MCF 10A (cell line): ENCODE data around the gene PHB1. TPM values are rescaled to one million over a fixed set of nuclear protein-coding genes. Genes with fewer than 3 reads are reported as not detected.
"Not testable (repeated sequence)": the region's sequence is repeated elsewhere in the genome, so short reads cannot be mapped to it uniquely, and the experiment has no call there.

ENCODE experiments used
- BruUV-seq: library from RNA; stranded (reverse); fragments of 400-500 nt; replicated peaks from 2 replicates; lab custom pipeline; 2021; lab: Mats Ljungman, UMichigan
- CTCF ChIA-PET: fragments of 300-600 bp; sonication (Branson Sonifier 250); formaldehyde crosslinking; extraction: SDS; loops from one replicate; lab custom pipeline; 2021; ENCODE audit warnings: antibody characterized with exemption, inconsistent platforms; lab: Yijun Ruan, JAX
- POLR2A ChIA-PET: fragments of 300-600, 350-650 bp; sonication (Branson Sonifier 250); formaldehyde crosslinking; extraction: SDS; loops from one replicate; lab custom pipeline; 2020; ENCODE audit warnings: antibody characterized with exemption, inconsistent platforms; lab: Yijun Ruan, JAX
- DNase-seq: peaks from one replicate; pipeline ENCODE4 v3.0.0-alpha.2; 2018; ENCODE audit not compliant: unreplicated experiment
- H3K27ac Mint-ChIP-seq: one replicate; pipeline ENCODE4 v1.8.0; 2022; ENCODE audit warnings: mild to moderate bottlenecking, low read depth, mixed read lengths; ENCODE audit not compliant: unreplicated experiment
- H3K27me3 Mint-ChIP-seq: one replicate; pipeline ENCODE4 v1.8.0; 2022; ENCODE audit warnings: mixed read lengths; ENCODE audit not compliant: insufficient read depth, unreplicated experiment
- H3K36me3 Mint-ChIP-seq: one replicate; pipeline ENCODE4 v1.8.0; 2022; ENCODE audit warnings: mild to moderate bottlenecking, moderate library complexity, mixed read lengths; ENCODE audit not compliant: insufficient read depth, unreplicated experiment
- H3K4me1 Mint-ChIP-seq: one replicate; pipeline ENCODE4 v1.8.0; 2022; ENCODE audit warnings: mixed read lengths; ENCODE audit not compliant: insufficient read depth, unreplicated experiment
- H3K4me3 Mint-ChIP-seq: one replicate; pipeline ENCODE4 v1.8.0; 2022; ENCODE audit warnings: mild to moderate bottlenecking, moderate library complexity, mixed read lengths; ENCODE audit not compliant: unreplicated experiment
- H3K9me3 Mint-ChIP-seq: one replicate; pipeline ENCODE4 v1.8.0; 2022; ENCODE audit warnings: mixed read lengths; ENCODE audit not compliant: unreplicated experiment
- CTCF ChIP-seq: fragments of 200-600 bp; IDR thresholded peaks from one replicate; pipeline ENCODE4 v1.8.0; 2022; ENCODE audit warnings: antibody characterized with exemption, mild to moderate bottlenecking; ENCODE audit not compliant: unreplicated experiment
- intact Hi-C: fragments of 100-400 bp; cut with micrococcal nuclease; formaldehyde crosslinking; loops from 2 replicates; pipeline ENCODE4 v1.14.1; 2022
- total RNA-seq: library from RNA; stranded (reverse); gene quantifications from 2 replicates; pipeline ENCODE4 v1.2.3, GENCODE V29; 2022

The PHB1 gene
- total RNA-seq, 1 experiment from 2014 or later: 134 TPM

- DNase-seq: no peak
- H3K4me1 Mint-ChIP-seq: no peaks in the 10 kb centered on the region
- ChIA-PET POLR2A (no interaction called here), CTCF (interaction anchor here (0.8 to 1.9 kb wide), 11 partner anchors 10 to 54 kb away, joined by 3 to 9 read pairs (median 4); no protein-coding TSS in a partner anchor)
- BruUV-seq: no TSS peak
- intact Hi-C loops: loop anchor here (10.0 kb wide), 1 partner anchor 54 kb away; no protein-coding TSS in a partner anchor
- no peaks in the 10 kb centered on the region for H3K27me3 Mint-ChIP-seq
- H3K27ac Mint-ChIP-seq: no peak overlapping the region
- H3K36me3 Mint-ChIP-seq: no peaks in the 10 kb centered on the region
- TF ChIP-seq CTCF: no peak
- H3K9me3 Mint-ChIP-seq: no peaks in the 10 kb centered on the region
- no peak overlapping the region for H3K4me3 Mint-ChIP-seq
Observed at GRCh38 chr17:49369089-49369488, 45.6 kb downstream of the PHB1 start.

GRCh38 chr17:49365667-49366066 is 49.0 kb downstream of the PHB1 start:
- Mint-ChIP-seq H3K27ac (no peak overlapping the region), H3K36me3 (no peaks in the 10 kb centered on the region), H3K4me1 (peaks cover 9% of the 10 kb centered on the region), H3K9me3 (no peaks in the 10 kb centered on the region), H3K27me3 (no peaks in the 10 kb centered on the region), H3K4me3 (no peak overlapping the region)
- ChIA-PET CTCF (interaction anchor here (0.7 kb wide), 2 partner anchors 35 to 199 kb away, joined by 4 to 5 read pairs; no protein-coding TSS in a partner anchor), POLR2A (interaction anchor here (1.0 to 1.6 kb wide), 2 partner anchors 22 to 49 kb away, joined by 4 to 5 read pairs; no protein-coding TSS in a partner anchor)
- intact Hi-C loops: loop anchor here (10.0 kb wide), 1 partner anchor 51 kb away; no protein-coding TSS in a partner anchor
- no peak for DNase-seq
- BruUV-seq: no TSS peak
- TF ChIP-seq CTCF: no peak

- not testable (repeated sequence) for H3K4me3 Mint-ChIP-seq, H3K27me3 Mint-ChIP-seq, H3K9me3 Mint-ChIP-seq, H3K27ac Mint-ChIP-seq, DNase-seq, H3K36me3 Mint-ChIP-seq, BruUV-seq
- H3K4me1 Mint-ChIP-seq: peaks cover 15% of the 10 kb centered on the region
- intact Hi-C loops: loop anchor here (10.0 kb wide), 1 partner anchor 50 kb away; no protein-coding TSS in a partner anchor
- ChIA-PET POLR2A (interaction anchor here (0.6 to 1.6 kb wide), 2 partner anchors 38 to 49 kb away, joined by 3 to 4 read pairs; no protein-coding TSS in a partner anchor), CTCF (interaction anchor here (0.9 kb wide), 1 partner anchor 29 kb away, joined by 3 read pairs; no protein-coding TSS in a partner anchor)
Observed at GRCh38 chr17:49365126-49365525, 49.6 kb downstream of the PHB1 start.

- no peak overlapping the region for H3K4me3 Mint-ChIP-seq
- no TSS peak for BruUV-seq
- no peaks in the 10 kb centered on the region for H3K36me3 Mint-ChIP-seq
- POLR2A ChIA-PET: interaction anchor here (1.6 kb wide), 1 partner anchor 48 kb away, joined by 4 read pairs; no protein-coding TSS in a partner anchor
- DNase-seq: no peak
- intact Hi-C loops: loop anchor here (5.0 to 10.0 kb wide), 2 partner anchors 33 to 49 kb away; no protein-coding TSS in a partner anchor
- no peaks in the 10 kb centered on the region for H3K27me3 Mint-ChIP-seq
- peaks cover 21% of the 10 kb centered on the region for H3K4me1 Mint-ChIP-seq
- no peak for TF ChIP-seq CTCF
- CTCF ChIA-PET: no interaction called here
- no peak overlapping the region for H3K27ac Mint-ChIP-seq
- no peaks in the 10 kb centered on the region for H3K9me3 Mint-ChIP-seq
Observed at GRCh38 chr17:49364119-49364518, 50.6 kb downstream of the PHB1 start.
